GM20431 (cell line): ENCODE measurements around the gene CACNA1E.

Source experiments
- in situ Hi-C: fragments of 300-500 bp; cut with MseI, MboI; formaldehyde crosslinking; loops from one replicate; pipeline ENCODE4 v1.15.0; 2020; ENCODE audit warnings: low sequenced_read_pairs; ENCODE audit not compliant: unreplicated experiment

CACNA1E gene

DNA sequence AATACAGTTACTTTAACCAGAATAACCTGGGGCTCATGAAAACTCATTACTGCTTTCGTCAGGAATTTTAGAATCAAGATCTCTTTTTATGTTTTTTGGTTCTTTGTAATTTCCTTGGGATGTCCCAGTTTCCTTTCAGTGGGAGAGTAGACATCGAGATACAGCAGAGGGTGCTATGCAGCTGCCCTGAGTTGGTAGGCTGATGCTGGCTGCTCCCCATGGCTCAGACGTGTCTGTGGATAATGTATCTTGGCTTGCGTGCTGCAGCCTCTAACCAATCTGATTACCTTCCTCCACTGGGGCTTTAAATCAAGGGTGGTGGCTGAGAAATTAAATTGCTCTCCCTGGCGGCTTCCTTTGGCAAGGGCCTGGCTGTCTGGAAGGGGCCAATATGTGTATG, 253.7 kb downstream of the CACNA1E start:
- in situ Hi-C loops, result no loop called here

DNA sequence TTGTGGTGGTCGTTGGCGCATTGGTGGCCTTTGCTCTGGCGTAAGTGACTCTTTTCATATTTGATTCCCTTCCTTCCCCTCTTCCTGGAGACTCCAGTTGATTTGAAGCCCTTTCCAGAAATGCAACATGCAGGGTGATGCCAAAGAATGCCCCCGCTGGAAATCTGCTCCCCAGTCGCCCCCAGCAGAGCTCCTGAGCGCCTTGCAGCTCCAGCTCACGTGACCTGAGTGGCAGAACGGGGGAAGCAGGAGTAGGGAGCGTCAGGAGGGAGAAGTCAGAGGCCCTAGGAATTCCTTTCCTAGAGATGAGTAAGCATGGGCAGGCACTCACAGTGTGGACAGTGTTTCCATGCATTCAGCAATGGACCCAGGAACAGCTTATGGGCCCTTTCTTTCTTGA, 255.9 kb downstream of the CACNA1E start:
- in situ Hi-C loops, result no loop called here

DNA sequence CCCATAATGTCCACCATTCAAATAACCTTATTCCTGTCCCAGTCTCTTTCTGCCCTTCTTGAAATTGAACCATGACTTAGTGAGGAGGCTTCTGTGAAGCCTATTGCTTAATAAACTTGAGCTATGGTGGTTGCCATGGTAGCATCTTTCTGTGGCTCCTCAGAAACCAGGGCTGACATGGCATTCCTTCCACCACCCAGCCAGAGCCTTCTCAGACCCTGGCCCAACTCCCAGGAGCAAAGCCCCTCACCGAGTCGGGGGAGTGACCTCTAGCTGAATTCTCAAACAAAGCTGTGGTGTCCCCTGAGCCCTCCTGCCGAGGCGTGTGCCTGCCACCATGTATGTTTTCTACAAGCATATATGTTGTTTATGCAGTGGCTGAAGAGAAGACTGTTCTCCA, 259.1 kb downstream of the CACNA1E start:
- in situ Hi-C loops, result no loop called here

DNA sequence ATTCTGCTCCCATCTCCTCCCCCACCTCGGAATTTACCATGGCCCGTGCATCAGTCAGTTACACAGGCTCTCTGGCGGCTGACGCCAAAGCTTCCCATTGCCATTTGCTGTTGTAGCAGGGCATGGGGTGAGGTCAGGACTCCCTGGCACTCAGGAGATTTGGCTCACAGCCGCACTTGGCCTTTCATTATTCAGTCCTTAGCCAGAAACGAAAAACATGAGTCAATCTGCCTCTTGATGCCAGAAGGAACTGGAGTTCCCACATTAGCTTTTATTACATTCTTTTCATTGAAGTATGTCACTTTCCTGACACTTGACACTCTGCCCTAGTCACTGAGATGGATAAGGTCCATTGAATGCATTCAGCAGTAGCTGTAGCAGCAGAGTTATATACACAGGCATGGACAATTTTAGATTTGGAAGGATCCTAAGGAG, 260.6 kb downstream of the CACNA1E start:
- in situ Hi-C loops, result no loop called here

DNA sequence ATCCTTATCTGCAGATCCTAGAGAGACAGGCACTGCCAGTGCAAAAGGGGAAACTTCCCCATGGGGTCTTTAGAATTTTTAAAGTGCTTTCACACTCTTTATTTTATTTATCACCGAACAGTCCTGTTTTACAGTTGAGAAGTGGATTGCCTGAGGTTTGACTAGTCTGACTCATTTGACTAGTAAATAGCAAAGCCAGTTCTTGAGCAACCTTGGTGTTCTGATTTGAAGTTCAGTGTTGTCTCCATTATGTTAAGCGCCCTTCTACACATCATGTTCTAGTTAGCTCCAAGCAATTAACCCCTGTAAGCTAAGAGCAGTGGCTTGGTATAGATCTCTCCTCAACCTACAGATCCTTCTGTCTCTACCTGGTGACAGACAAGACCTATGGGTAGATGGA, 262.9 kb downstream of the CACNA1E start:
- in situ Hi-C loops, result no loop called here

DNA sequence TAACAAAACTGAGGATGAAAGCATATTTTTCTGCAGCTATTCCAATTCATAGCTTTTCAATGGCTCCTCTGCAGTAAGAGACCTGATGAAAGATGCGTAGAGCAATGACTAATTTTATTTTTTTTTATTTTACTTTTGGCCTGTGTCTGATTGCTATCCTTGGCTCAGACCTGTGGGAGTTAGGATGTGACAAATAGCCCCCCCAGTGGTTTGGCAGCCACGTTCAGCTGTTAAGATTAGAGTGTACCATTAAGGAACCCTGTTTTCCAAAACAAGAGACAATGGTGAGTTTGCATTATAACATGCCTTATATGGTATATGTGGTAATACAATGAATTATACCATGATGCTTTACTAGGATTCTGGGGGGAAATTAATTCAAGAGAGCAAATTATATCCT, 264.7 kb downstream of the CACNA1E start:
- in situ Hi-C loops, result no loop called here

DNA sequence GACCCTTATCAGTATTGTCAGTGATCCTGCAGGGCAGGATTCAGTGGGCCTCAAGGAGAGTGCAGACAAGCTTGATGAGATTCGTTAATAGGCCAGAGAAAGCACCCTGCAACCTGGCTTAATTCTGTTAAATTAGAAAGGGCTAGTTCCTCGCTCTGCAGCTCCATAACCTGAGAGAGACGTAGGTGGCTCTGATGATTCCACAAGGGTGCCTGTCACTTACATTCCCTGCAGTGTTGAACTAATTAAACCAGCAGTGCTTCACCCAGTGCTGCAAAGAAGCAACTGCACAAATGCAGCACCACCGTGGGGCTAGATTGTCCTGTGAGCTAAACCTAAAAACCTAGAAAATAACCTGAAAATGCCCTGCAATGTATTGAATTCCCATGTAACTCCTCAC, 270.8 kb downstream of the CACNA1E start:
- in situ Hi-C loops, result no loop called here

DNA sequence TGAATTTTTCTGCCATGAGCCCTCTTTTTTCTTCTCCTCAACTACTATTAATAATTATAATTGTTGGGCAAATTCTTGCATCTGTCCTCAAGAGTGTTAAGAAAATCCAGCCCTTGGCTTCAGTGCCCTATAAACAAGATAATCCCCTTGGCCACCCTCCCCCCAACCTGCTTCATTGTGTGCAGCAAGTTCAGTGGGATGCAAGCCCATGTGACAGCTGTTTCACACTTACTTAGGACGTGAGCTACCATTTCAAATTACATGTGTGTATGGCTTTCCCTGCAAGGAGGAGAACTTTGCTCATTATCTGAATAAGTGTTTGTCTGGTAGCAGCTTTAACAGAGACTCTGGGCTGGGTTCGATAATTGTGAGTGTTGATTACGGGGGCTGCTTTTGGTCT, 276.2 kb downstream of the CACNA1E start:
- in situ Hi-C loops, result no loop called here

DNA sequence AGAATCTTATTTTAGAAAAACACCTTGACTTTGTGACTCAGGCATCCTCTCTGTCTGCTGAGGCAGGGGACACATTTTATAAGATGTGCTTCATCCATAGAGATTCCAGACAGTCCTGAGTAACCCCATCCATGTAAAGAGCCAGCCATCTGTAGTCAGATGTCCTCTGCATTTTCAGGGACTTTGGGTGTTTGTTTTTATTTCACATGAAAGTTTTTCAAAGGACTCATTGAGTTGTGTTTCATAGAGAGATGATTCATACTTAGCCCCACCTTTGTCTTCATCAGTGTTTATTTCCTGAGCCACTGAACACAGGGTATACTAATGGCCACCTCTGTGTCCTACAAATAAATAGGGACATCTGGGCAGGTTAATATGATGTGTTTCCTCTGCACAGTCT, 280.4 kb downstream of the CACNA1E start:
- in situ Hi-C loops, result no loop called here

DNA sequence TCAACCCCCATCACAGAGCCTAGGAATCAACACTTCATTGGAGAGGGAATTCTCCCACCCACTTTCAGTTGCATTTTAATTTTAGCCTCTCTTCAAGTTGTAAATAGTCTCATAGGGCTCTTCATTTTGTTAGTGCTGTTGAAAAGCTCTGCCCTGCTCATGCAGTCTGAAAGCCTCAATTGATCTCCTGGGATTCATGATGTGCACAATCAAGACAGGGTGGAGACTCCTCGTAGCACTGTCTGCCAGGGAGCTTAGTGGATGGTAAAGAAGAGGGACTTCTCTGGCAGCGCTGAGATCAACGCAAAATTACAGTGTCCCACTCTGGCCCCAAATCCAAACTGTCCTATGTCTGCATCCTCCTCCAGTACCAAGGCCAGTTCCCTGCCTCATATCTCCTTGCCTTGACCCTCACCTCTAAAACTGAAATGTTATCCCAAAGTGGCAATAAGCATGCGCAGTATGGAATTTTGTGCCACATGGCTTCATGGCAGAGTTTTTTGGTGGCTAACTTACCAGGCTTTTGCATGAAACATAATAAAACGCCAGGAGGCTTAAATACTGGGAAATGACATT, 282.2 kb downstream of the CACNA1E start:
- in situ Hi-C loops, result no loop called here

DNA sequence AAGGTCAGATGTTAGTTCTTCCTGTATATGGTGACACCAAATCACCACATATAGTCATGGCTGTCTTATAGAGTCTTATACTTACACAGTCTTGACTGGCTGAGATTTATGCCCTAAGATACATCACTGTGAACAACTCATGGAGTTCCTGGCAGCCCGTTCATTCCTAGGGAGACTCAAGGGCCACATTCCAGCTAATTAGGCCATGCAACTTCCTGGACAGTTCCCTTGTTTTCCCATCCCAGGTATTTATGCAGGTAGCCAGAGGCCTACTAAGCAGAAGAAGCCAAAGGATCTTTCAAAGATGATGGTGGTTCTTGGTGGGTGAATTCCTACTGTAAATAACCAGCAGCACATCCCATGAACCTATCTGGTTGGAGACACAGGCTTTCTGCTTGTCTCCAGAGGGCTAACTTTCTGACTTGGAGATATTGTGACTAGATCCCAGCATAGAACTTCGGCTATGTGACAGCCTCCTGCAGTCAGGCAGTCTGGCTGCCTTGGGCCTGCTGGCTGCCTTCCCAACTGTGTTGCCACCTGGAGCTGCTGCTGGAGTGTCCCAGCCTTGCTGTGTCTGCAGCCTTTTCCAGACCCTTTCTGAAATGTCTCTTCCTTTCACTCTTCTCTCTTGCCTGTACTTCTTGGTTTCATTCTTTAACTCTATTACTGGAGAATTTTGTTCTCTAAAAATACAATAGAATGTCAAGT, 283.8 kb downstream of the CACNA1E start:
- in situ Hi-C loops, result no loop called here

DNA sequence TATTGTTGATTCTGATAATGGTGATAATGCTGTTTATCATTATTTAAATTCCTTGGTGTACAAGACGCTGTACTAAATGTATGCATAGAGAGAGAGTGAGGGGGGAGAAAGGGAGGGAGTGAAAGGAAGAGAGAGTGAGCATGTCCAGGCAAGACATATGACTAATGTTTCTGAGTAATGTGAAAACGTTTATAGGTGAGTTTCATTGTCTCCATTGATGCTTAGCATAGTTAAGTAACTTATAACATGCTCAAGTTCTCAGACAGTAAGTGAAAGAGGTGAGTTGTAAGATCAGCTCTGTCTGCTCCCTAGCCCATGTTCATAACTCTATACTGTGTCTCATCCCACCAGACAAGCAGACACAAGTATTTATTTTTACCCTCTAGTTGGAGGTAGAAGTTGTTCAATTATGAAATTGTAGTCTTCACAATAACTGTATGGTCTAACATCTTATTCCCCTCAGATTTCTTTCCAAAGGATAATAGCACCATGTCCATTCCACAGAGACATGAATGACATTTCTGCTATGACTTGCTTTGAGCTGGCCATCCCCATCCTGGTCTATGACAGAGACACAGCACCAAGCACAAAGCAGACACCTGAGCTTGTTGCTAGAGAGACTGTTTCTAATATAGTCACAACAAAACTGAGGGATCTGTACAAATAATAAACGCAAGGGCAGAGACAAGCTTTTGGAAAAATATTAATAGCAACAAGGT, 285.1 kb downstream of the CACNA1E start:
- in situ Hi-C loops, result no loop called here

DNA sequence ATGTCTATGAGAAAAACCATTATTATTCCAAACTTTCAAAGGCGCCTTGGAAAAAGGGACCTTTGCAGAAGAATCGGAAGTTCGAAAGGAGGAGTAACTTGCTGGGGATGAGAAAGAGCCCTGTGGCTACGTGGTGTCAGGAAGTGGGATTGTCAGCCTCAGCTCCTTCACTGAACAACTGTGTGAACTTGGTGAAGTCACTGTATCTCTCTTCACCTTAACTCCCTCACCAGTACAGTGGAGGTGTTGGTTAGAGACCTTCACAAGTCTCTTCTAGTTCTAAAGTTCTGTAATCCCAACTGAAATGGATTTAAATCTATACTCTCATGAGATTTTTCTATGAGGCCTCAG, 285.6 kb downstream of the CACNA1E start:
- in situ Hi-C loops, result no loop called here

DNA sequence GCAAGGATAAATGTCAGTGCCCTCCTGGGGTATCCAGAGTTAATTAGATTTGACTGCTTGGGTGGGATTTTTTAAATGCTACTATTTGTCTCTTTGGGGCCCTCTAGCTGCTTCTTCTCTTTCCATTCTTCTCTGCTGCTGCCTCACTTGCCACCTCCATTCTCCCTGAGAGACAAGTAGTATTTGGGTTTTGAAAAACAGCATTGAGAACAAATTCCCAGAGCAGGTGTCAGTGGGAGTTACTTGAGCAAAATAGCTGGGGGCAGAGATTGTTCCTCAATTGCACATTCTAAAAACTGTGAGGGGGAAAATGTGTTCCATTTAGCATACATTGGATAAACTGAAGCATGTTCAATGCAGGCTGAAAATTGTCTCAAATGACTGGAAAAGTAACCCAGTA, 286.5 kb downstream of the CACNA1E start:
- in situ Hi-C loops, result no loop called here

DNA sequence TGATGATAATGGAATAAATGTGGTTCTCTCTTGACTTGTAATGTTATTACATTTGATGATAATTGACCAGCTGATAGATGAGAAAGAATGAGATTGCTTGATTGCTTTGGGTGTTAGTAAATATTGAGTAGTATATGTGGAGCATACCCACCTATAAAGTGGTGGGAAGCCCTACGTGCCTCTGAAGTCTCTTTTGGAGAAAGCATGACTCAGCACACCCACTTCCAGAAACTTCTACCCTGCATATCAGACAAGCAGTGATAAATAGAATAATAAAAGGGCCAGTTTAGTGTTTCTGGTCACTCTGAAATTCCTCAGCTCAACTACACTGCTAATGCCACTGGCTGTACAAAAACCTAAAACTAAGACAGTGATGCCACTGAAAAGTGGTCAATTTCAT, 289.4 kb downstream of the CACNA1E start:
- in situ Hi-C loops, result no loop called here

DNA sequence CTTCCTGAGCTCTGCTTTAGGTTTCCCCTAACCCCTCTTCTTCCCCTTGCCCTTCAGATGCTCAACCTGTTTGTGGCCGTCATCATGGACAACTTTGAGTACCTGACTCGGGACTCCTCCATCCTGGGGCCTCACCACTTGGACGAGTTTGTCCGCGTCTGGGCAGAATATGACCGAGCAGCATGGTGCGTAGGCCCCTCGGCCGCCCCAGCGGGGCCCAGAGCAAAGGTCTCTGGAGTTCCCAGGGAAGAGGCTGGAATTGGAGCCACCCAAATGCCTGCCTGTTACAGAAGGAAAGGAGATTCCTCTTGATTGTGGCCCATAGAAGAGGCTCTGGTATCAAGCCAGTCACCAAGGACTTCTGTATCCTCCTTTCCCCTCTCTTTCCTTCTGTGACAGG, 292.7 kb downstream of the CACNA1E start:
- in situ Hi-C loops, result no loop called here

DNA sequence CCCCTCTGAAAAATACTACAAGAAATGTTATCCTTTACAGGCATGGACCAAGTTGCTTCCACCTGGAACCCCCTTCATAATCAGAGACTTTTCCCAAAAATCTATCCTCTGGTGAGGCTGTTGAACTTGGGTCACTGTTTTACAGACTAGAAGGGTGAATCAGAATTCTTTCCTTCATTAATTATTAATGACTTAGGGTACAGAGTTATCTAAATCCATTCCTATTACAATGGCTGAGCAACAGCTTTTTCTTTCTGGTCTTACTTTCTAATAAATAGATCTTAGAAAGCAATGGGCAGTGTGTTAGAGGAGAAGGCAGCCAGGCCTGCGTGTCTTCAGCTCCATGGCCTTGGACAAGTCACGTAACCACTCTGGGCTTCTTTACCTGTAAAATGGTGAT, 294.0 kb downstream of the CACNA1E start:
- in situ Hi-C loops, result no loop called here

DNA sequence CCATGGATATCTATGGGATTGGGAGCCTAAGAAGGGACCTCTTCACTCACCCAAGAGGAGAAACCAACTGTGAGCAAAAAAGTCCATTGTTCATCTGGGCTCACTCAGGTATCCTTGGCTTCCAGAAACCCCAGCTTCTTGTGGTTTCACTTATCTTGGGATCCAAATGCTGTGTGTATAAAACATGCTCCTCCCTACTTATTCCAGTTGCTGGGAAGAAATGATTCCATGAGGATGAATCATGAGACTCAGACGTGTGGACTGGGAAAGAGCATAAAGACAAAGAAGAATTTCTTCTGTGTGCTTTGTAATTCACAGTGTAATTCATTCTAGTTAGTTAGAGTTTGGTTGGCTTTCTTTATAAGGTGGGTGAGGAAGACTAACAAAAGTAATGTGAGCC, 294.5 kb downstream of the CACNA1E start:
- in situ Hi-C loops, result no loop called here

DNA sequence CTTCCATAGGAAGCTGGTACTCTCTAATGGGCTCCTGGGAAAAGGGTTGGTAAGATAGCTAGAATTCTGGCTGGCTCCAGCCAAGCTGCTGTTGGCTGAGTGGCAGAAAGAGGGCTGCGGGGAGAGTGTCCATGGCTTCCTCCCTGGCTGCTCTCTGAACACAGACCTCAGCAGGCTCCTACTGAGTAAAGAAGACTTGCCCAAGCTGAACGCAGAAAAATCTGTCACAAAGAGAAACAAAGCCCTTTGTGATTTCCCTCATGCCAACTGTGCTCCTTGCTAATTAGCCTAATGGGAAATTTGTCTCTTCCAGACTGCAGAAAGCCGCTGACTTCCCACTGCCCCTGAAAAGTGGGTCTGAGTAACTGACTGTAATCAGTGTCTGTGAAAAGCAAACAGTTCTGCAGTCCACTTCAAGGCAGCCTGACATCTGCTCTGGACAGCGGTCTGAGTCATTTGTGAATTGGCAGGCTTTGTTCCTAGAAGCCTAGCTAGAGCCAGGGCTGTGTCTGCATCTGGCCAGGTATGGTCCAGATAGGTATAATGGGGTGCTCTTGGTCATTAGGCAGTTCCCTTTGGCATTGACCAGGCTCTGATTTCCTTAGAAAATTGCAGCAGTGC, 295.4 kb downstream of the CACNA1E start:
- in situ Hi-C loops, result no loop called here

DNA sequence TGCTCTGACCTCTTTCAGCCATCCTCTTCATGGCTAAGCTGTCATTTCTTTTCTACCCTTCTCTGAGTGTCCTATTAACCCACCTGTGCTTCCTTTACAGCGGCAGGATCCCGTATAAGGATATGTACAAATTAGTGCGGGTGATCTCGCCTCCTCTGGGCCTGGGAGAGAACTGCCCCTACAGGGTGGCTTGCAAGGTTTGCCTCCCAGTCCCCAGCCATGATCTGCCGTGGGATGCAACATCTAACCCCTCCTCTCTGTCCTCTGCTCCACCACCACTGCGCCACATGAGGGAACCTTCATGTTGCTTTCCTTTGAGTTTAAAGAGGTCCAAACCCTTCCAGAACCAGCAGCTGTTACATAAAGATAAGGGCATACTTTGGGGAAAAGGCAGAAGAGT, 296.0 kb downstream of the CACNA1E start:
- in situ Hi-C loops, result no loop called here

DNA sequence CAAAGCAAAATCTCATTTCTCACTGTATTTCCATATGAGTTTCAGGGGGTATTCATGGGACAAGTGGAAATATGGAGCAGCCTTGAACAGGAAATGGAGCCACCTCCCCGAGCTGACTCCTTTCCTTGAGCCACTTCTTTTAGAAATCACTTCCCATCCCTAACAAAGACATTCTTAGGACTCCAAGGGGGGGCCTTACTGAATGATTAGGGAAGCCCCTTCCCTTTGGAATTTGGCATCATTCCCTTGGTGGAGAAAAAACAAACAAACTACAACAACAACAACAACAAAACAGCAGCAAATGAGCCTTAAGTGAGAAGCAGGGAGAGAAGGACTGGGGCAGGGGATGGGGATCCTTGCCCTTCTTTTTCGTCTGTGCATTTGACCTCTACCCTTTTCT, 299.9 kb downstream of the CACNA1E start:
- in situ Hi-C loops, result no loop called here
